ENCODE data around the gene VPS13C.
A peak's percentile ranks its signal among the peaks of the same experiment; 100 is the strongest.

The VPS13C gene

GRCh38 chr15:62067448-62068044 is 7.3 kb upstream of the VPS13C start:
- peak; percentile 19 to 43 for DNase-seq (ENCODE audit: low read depth in 2 of 2)
- H3K4me3 ChIP-seq (replicated peaks in 1 of 2; ENCODE audit: low read depth in 2 of 2, low read length in 2 of 2) = peak overlapping the region; percentile 50 to 53
- TF ChIP-seq CTCF (IDR thresholded peaks at IDR 0.05; ENCODE audit: low read depth, low read length) = no peak

- DNase-seq (ENCODE audit: low read depth in 2 of 2) = peak; percentile 67 to 69
- peak; percentile 32 for TF ChIP-seq CTCF (IDR thresholded peaks at IDR 0.05; ENCODE audit: low read depth, low read length)
- peak within 1 kb of the TSS; percentile 50 to 53 for H3K4me3 ChIP-seq (replicated peaks in 1 of 2; ENCODE audit: low read depth in 2 of 2, low read length in 2 of 2)
These were observed 6.6 kb upstream of the VPS13C start, which contains the start of gene C2CD4A for GRCh38 chr15:62066663-62067447. C2CD4A (plus strand) TSS chr15:62066977; CDS start chr15:62067614, 637 bp downstream.

GRCh38 chr15:62063825-62064635 is 3.8 kb upstream of the VPS13C start:
- H3K4me3 ChIP-seq (replicated peaks in 1 of 2; ENCODE audit: low read depth in 2 of 2, low read length in 2 of 2) = no peak overlapping the region
- peak; percentile 38 to 82 for DNase-seq (ENCODE audit: low read depth in 2 of 2)
- TF ChIP-seq CTCF (IDR thresholded peaks at IDR 0.05; ENCODE audit: low read depth, low read length) = no peak

- DNase-seq (ENCODE audit: low read depth in 2 of 2) = no peak
- peak overlapping the region; percentile 85 to 95 for H3K4me3 ChIP-seq (replicated peaks in 1 of 2; ENCODE audit: low read depth in 2 of 2, low read length in 2 of 2)
- TF ChIP-seq CTCF (IDR thresholded peaks at IDR 0.05; ENCODE audit: low read depth, low read length) = no peak
These were observed 641 bp upstream of the VPS13C start for GRCh38 chr15:62060896-62061280.

- H3K4me3 ChIP-seq (replicated peaks in 1 of 2; ENCODE audit: low read depth in 2 of 2, low read length in 2 of 2) = peak overlapping the region; percentile 85 to 95
- peak; percentile 48 to 62 for DNase-seq (ENCODE audit: low read depth in 2 of 2)
- no peak for TF ChIP-seq CTCF (IDR thresholded peaks at IDR 0.05; ENCODE audit: low read depth, low read length)
These were observed 483 bp downstream of the VPS13C start for GRCh38 chr15:62059816-62060112.

- peak; percentile 14 for TF ChIP-seq CTCF (IDR thresholded peaks at IDR 0.05; ENCODE audit: low read depth, low read length)
- peak; percentile 29 to 31 for DNase-seq (ENCODE audit: low read depth in 2 of 2)
These were observed 985 bp downstream of the VPS13C start for GRCh38 chr15:62059108-62059815.

More at GRCh38 chr15:62059108-62059815, 985 bp downstream of the VPS13C start:
- peak overlapping the region; percentile 85 to 95 for H3K4me3 ChIP-seq (replicated peaks in 1 of 2; ENCODE audit: low read depth in 2 of 2, low read length in 2 of 2)

All from cardiac fibroblast (primary cell).